ENCODE results near the gene THRA.

THRA gene

DNA sequence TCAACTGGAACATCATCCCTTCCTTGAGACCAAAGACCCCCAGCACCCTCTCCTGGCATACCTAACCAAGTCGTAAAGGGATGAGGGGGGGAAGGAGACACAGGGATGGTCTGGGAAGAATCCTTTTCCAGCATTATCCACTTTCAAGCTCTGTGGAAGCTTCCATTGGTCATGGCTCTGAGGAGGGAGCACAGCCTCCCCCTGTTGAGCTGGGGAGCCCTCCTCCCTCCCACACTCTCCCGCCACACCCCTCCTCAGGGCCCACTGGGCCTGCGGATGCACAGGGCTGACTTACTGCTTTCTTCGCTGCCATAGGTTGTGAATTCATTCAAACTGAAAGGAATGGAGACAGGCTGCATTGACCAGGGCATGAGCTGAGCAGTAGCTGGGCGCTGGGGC is 35.2 kb upstream of the THRA start:
- no peak for DNase-seq

GRCh38 chr17:40028595-40028994 is 34.2 kb upstream of the THRA start:
- no peak for DNase-seq

GRCh38 chr17:40031706-40032105 is 31.1 kb upstream of the THRA start:
- DNase-seq: no peak

DNA sequence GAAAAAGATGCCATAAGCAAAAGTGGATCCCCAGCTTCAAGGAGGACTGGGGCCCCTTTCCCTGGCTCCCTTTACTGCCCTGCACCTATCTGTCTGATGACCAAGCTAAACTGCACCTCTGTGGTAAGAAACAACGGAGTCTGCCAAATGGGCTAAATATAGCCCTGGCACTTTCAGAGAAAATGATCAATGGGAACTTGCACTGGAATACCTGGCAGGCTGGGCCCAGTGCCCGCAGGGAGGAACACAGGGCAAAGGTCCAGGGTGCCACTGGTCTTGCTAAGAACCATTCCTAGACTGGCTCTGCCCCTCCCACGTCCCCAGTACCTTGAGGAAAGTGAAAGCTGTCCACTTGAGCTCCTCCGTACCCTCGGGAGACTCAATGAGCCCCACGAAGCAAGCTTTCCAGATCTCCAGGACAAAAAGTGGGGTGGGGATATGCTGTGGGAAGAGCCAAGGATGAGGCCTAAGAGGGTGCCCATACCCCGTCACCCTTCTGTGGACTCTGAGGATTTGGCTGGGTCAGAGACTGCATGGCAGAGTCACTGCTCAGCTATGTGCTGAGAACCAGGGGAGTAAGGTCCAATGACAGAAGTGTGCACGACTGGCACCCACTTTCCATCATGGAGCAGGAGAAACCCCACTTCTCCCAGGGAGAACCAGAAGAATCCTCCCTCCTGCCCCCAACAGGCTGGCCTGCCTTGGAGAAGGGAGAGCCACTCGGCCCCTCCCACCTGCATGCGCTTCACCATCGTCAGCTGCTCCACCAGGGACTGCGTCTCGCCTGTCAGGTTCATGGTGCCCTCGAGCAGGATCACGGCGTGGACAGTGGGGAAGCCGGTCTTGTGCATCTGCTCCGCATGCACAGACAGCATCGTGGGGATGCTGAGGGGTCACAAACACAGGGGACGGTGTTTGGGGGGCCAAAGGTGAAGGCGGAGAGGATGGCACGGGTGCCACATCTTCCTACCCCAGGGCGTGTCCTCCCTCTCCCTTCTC is 30.1 kb upstream of the THRA start:
- no peak for DNase-seq

DNA sequence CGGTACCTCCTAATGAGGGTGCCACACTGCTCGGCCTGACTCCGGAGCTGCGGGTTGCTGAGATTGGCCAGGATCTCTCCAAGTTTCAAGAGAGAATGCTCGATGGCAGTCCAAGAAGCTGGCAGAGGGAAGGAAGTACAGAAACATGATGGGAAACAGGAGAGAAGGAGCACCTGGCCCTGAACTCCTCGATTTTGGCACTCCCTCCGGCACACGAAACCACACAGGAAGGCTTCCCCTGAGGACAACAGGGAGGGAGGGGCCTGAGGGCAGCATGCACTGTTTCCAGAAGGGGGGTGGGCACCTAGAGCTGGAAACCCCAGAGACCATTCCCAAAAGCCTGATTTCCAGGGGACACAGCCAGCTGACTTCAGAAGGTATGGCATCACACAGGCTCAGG is 29.4 kb upstream of the THRA start:
- no peak for DNase-seq

DNA sequence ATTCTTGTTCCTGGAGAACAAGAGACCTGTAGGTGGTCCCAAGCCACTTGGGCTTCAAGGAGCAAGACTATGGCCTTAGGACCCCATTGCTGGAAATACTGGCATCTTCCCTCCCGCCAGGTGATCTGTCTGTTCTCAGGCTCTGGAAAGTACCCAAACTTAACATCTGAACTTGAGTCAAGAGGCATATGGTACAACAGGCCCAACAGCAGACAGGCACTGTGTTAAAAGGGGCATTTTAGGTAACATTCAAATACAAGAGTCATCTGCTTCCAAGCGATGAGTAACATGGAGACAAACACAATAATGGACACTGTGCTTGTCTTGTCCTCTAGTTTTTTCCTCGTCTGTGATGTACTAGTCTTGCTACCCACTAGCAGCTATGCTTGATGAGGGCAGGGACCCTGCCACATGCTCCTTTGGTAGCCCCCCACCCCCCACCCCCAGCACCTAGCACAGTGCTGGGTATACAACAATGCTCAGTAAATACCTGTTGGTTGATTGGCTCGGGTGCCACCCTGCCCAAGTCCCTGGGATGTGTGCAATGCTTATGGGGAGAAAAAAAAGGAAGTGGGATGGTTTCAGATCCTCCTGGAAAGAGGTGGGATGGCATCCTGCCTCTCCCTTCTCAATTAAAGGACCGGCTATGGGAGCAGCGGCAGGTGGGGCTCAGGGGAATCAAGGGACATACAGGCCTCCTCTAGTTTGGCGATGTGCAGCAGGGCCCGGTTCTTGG is 28.2 kb upstream of the THRA start:
- no peak for DNase-seq

- no peak for DNase-seq
Measured at GRCh38 chr17:40035162-40035559, 27.6 kb upstream of the THRA start.

DNA sequence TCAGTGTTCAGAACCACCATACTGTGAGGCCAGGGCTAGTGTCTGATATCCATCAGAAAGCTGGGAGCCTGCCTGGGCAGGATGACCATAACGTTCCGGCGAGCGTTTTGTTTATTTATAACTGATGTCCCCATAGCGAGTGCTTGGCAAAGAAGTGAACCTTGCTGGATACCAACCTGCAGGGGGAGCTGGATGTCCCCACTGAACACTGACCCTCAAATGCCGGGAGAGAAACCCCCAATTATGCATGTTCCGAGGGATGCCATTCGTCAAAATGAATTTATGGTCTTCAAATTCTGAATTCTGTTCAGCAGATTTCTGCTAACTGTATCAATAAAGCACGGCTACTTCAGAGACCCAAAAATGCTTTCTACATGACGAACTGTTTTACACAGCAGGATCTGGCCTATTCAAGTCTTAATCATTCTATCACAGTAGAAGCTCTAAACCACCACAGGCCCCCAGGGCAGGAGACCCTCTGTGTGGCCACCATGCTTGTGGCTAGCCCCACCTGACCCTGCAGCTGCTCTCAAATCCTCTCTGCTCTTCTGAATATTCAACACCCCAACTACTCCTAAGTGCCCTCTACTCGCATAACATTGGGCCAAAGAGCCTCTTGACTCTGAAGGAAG is 23.8 kb upstream of the THRA start:
- no peak for DNase-seq

DNA sequence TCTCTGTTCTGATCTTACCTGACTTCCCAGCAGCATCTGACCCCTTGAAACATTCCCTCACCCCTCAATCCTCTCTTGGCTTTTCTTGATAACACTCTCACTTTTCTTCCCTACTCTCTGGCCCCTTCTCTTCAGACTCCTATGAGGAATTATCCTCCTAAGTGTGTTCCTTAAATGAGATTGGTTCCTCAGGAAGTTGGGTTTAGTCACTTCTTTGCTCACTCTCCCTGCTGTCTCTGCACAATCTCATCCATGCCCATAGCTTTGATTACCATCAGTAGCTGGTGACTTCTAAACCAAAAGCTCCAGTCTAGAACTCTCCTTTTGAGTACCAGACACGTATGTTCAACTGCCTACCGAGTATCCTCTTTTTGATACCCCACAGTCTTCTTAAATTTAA is 21.6 kb upstream of the THRA start:
- DNase-seq: no peak

DNA sequence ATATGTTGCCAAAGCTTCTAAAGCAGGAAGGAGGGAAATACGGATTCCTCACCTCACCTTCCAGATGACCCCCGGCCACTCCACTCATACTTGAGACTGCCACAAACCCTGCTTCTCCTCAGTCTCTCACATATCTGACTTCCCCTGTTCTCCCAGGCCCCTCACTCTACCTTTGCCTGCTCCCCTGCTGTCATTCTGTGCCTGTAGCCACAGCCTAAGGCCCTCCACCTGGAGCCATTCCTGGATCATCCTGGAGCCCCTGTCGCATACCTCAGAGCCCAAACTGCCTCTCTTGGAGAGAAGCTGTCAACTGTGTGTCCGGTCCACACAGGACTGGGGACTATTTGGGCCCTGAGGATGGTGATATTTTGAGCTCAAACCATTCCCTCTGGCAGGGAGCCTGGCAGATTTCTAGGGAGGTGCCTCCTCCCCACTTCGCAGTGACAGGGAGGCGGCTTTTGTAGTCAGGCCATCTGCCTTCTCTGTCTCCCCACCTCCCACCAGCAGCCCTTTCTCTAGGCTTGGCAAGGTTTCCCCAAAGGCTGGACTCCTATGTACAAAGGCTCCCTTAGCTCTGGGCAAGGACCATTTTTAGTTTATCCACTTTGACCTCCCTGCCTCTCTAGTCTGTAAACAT is 6.3 kb upstream of the THRA start:
- DNase-seq: no peak

GRCh38 chr17:40058186-40058784 is 4.5 kb upstream of the THRA start:
- no peak for DNase-seq

GRCh38 chr17:40058865-40059264 is 3.9 kb upstream of the THRA start:
- no peak for DNase-seq

- DNase-seq: no peak
Measured at GRCh38 chr17:40059729-40060475, 2.9 kb upstream of the THRA start.

DNA sequence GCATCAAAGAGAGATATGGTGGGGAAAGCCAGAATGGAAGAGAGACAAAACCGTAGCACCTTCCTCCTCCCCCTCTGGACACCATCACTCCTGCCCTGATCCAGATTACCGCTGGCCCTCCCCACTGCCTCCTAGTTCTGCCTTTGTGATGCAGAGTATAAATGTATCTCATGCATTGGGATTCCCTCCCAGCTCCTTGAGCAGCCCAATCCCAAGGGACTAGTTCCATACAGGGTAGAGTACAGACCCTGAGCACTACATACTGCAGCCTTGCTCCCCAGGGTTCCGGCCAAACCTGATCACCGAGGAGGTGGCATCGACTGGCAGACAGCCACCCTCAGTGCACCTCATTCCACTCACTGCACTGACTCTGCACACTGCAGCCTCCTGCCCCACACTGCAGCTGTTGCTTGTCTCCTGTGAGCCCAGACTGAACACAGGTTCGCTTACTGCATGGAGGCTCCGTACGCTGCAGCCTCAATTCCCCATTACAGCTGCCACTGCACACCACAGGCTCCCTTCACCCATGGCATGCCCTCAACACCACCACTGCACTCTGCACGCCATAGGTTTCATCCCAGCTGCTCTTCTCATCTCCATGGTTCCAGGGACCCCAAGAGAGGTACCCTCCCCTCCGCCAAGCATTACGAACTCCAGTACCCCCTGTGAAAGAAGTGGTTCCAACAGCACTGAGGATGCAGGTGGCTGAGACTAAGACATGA is 1.7 kb upstream of the THRA start:
- no peak for DNase-seq

DNA sequence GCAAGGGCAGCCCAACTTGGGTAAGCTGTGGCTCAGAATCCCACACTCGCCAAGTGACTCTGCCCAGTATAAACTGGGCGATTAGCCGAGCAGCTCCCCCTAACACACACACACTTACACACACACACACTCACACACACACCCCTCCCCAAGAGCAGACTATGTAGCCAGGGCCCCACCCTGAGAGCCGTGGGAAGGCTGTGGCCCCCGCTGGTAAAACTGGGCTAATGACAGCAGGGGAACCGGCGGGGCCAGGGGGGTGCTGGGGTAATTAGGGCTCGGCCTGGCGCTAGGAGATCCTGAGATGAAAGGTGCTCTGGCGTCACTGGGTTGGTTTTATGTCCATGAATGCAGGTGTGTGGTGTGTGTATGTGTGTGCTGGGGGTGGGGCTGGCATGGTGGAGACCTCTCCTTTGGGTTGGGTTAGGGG is 1.1 kb upstream of the THRA start:
- DNase-seq: no peak

- DNase-seq: no peak
Measured at GRCh38 chr17:40063187-40063771, 514 bp downstream of the THRA start.

DNA sequence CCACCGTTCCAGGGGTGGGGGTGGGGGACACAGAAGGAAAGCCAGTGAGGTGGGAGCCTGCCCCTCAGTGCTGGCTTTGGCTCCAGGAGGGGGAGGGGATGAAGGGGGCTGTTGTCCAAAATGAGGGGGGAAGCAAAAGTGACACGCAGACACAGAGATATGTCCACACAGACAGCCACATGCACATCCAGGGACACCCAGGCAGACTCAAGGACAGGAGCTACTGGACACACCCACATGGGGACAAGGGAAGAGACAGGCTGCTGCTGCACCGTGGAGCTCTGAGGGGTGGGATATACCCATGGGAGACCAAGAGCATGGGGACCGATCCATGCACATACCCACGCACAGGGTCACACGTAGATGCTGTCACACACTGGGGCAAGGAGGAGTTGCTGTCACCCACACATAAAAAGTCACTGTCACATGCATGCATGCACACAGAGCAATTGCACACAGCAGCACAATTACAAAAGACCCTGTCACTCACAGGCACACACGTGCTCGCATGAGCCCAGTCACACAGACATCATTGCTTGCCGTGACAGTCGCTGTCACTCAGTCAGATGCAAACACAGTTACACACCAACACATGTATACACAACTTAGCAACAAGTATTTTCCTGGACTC is 1.3 kb downstream of the THRA start:
- no peak for DNase-seq

DNA sequence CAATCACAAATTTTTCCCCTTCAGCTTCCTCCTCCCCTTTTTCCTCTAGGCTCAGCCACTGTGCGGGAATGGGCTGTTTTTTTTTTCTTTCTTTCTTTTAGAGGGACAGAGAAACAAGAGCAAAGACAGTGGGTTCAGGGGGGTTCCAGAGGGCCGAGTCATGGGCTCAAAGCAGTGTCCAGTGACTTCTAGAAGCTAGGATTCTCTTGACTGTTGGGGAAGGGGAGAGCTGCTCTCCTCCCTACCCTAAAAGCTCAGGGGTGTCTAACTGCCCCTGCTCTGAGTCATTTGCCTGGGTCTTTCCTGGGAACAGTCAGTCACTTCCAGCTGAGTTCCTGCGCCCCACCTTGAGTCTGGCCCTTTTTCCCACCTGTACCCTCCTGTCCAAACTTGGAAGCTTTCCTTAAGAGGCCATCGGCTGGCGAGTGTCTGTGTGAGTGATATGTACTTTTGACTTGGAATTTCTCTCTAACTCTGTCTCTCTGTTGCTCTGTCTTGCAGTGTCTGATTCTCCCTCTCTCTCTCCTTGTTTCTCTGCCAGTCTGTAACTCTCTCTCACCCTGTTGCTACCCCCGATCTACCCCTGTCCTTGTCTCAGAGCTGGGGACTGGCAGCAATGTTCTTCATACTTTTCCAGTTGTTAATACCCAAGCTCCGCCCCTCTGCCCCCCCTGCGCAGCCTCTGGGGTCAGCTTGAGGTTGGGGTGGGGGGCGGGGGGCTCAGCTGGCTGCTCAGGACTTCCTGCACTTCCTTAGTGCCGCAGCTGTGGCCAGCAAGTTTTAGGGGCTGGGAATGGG is 2.4 kb downstream of the THRA start:
- DNase-seq: no peak

DNA sequence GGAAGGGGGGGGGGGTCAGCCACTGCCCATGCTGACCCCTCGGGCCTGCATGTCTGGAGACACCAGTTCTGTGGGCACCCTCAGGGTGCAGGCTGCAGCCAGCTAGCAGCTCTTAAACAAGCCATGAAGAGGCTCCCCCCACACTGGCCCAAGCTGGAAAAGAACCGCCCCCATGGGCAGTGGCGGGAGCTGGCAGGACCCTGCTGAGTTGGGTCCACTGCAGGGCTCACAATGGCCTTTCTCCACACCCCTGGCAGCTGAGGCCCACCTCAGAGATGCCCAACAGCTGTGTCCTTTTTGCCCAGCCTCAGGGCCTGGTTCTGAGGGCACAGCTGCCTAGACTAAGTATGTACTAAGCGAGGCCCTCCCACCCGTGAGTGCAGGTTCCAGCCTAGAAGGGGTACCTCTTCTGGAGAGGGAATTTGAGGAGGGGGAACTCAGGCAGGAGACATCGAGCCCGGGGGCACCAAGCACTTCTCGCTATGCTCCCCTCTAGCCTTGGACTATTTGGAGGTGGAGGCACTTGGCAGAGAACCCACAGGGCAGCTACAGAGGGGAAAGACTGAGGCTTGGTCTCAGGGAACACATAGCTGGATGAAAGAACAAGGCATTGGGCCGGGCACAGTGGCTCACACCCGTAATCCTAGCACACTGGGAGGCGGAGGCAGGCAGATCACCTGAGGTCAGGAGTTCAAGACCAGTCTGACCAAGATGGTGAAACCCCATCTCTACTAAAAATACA is 3.2 kb downstream of the THRA start:
- DNase-seq: no peak

All from effector CD4-positive, alpha-beta T cell (primary cell).